HepG2 (cell line): ENCODE results near the gene ANKS6. TPM values are rescaled to one million over a fixed set of nuclear protein-coding genes. Genes with fewer than 3 reads are reported as not detected.

ENCODE experiments used
- ATAC-seq: fragments of 200-7000 bp; cut with Tn5 transposase; 3 replicates; pipeline ENCODE4 v1.9.1; 2020; ENCODE audit warnings: mild to moderate bottlenecking, moderate library complexity
- BruUV-seq: library from RNA; stranded (reverse); fragments of 400-500 nt; replicated peaks from 2 replicates; lab custom pipeline; 2021; lab: Mats Ljungman, UMichigan
- CTCF ChIA-PET: fragments of 300-600 bp; formaldehyde crosslinking; extraction: SDS; loops from one replicate; lab custom pipeline; 2021; ENCODE audit warnings: low total read pairs, inconsistent platforms, low intra/inter-chr PET ratio; lab: Yijun Ruan, JAX
- POLR2A ChIA-PET: fragments of 350-600 bp; sonication (Branson Sonifier 250); formaldehyde crosslinking; loops from one replicate; lab custom pipeline; 2020; ENCODE audit warnings: antibody characterized with exemption, inconsistent platforms; lab: Yijun Ruan, JAX
- DNase-seq: peaks from one replicate; pipeline ENCODE4 v3.0.0-alpha.2; 2015; ENCODE audit warnings: low spot score
- FAIRE-seq: peaks from 3 replicates; lab custom pipeline; 2011; peaks lifted over from hg19 to GRCh38; lab: Jason Lieb, UNC
- H2AFZ ChIP-seq: one replicate; pipeline ENCODE4 v1.6.1; 2011; ENCODE audit warnings: low read length, inconsistent platforms
- H3K27ac ChIP-seq: fragments of 300-600 bp; 3 replicates; pipeline ENCODE4 v1.8.0; 2011; ENCODE audit warnings: mixed run types, mild to moderate bottlenecking, mixed read lengths, low read length, inconsistent platforms; ENCODE audit not compliant: insufficient read depth; ENCODE audit errors: extremely low read length
- H3K27me3 ChIP-seq, 2 experiments: fragments of 200-600 bp in 1 of 2; 2 replicates in 1 of 2; 3 replicates in 1 of 2; pipeline versions ENCODE4 v1.6.0 to v1.8.0; 2011; ENCODE audit warnings: low read length in 2 of 2, mild to moderate bottlenecking in 2 of 2, moderate library complexity in 2 of 2, inconsistent platforms in 1 of 2; ENCODE audit not compliant: insufficient read depth in 2 of 2, control insufficient read depth in 1 of 2
- H3K36me3 ChIP-seq, 2 experiments: fragments of 200-600 bp in 1 of 2; replicated peaks in 1 of 2; 2 replicates in 1 of 2; 3 replicates in 1 of 2; pipeline versions ENCODE4 v1.5.1 to v1.8.0; 2011; ENCODE audit warnings: low read length in 2 of 2, inconsistent platforms in 1 of 2; ENCODE audit not compliant: insufficient read depth in 2 of 2, control insufficient read depth in 1 of 2
- H3K4me1 ChIP-seq: 2 replicates; pipeline ENCODE4 v1.5.1; 2012; ENCODE audit warnings: low read length, inconsistent platforms; ENCODE audit not compliant: insufficient read depth
- H3K4me2 ChIP-seq: 2 replicates; pipeline ENCODE4 v1.6.0; 2011; ENCODE audit warnings: low read depth, low read length, inconsistent platforms
- H3K4me3 ChIP-seq, 3 experiments: fragments of 200-600 bp in 1 of 3; sonication (generic), shearing (Covaris generic) in 1 of 3; replicated peaks in 1 of 3; 2 replicates each; pipeline ENCODE4 v1.5.1; 2011 to 2016; ENCODE audit warnings: low read length in 3 of 3, inconsistent platforms in 2 of 3, low read depth in 2 of 3, mild to moderate bottlenecking in 2 of 3, control low read depth in 1 of 3, mixed read lengths in 1 of 3; ENCODE audit not compliant: insufficient read depth in 1 of 3
- H3K79me2 ChIP-seq: one replicate; pipeline ENCODE4 v1.6.1; 2011; ENCODE audit warnings: low read length, inconsistent platforms; ENCODE audit not compliant: insufficient read depth
- H3K9ac ChIP-seq: 2 replicates; pipeline ENCODE4 v1.6.0; 2011; ENCODE audit warnings: mild to moderate bottlenecking, low read depth, low read length, inconsistent platforms; ENCODE audit not compliant: insufficient read depth
- H3K9me3 ChIP-seq: 2 replicates; pipeline ENCODE4 v1.5.1; 2012; ENCODE audit warnings: mild to moderate bottlenecking, low read length
- H4K20me1 ChIP-seq: 2 replicates; pipeline ENCODE4 v1.6.0; 2011; ENCODE audit warnings: inconsistent platforms, mild to moderate bottlenecking, low read length, moderate library complexity; ENCODE audit not compliant: insufficient read depth
- MLLT10 ChIP-seq: sonication (generic); formaldehyde crosslinking; IDR thresholded peaks from 2 replicates; pipeline ENCODE4 v1.4.0; 2020; ENCODE audit warnings: missing genetic modification reagents
- NFIB ChIP-seq: sonication (generic); formaldehyde crosslinking; IDR thresholded peaks from 2 replicates; pipeline ENCODE4 v1.9.0; 2021; ENCODE audit warnings: missing genetic modification reagents, mild to moderate bottlenecking, borderline replicate concordance
- POLR2AphosphoS5 ChIP-seq: IDR thresholded peaks from 2 replicates; pipeline ENCODE4 v1.6.1; 2012; ENCODE audit warnings: low read depth, low read length
- SNRNP70 ChIP-seq: fragments of 200-400 bp; formaldehyde crosslinking; IDR thresholded peaks from 2 replicates; pipeline ENCODE4 v1.6.1; 2017; ENCODE audit warnings: mild to moderate bottlenecking, low read depth, low read length, moderate library complexity
- SUZ12 ChIP-seq: fragments of 150-350 bp; IDR thresholded peaks from 2 replicates; pipeline ENCODE4 v1.6.1; 2014; ENCODE audit warnings: low read depth, low read length
- TCF7 ChIP-seq: sonication (generic); IDR thresholded peaks from 2 replicates; pipeline ENCODE4 v1.6.1; 2016; ENCODE audit warnings: antibody characterized with exemption, low read depth
- ZBTB7B ChIP-seq: sonication (generic); formaldehyde crosslinking; IDR thresholded peaks from 2 replicates; pipeline ENCODE4 v1.4.0; 2020; ENCODE audit warnings: missing genetic modification reagents
- ZNF501 ChIP-seq: sonication (generic); formaldehyde crosslinking; IDR thresholded peaks from 2 replicates; pipeline ENCODE4 v1.5.1; 2020; ENCODE audit warnings: mild to moderate bottlenecking, moderate library complexity, missing genetic modification reagents
- ZNF841 ChIP-seq: sonication (generic); formaldehyde crosslinking; IDR thresholded peaks from 2 replicates; pipeline ENCODE4 v1.8.1; 2023; ENCODE audit warnings: missing genetic modification reagents, borderline replicate concordance
- ZSCAN22 ChIP-seq: sonication (generic); formaldehyde crosslinking; IDR thresholded peaks from 2 replicates; pipeline ENCODE4 v1.4.0; 2020; ENCODE audit warnings: mild to moderate bottlenecking, missing genetic modification reagents
- ZSCAN31 ChIP-seq: sonication (generic); formaldehyde crosslinking; IDR thresholded peaks from 2 replicates; pipeline ENCODE4 v1.5.0; 2020; ENCODE audit warnings: low read depth, mild to moderate bottlenecking, missing genetic modification reagents
- WGBS: methylation state at CpG from one replicate; pipeline ENCODE4 v1.1.6; 2017; ENCODE audit warnings: low lambda C conversion rate; 5-methylcytosine and 5-hydroxymethylcytosine counted together
- in situ Hi-C: cut with HindIII; loops from 2 replicates; pipeline ENCODE4 v1.10.0; 2017; ENCODE audit warnings: low pct_unique_long_range_greater_than_20kb; ENCODE audit not compliant: extremely low pct_ligation_motif_present
- intact Hi-C: fragments of 100-400 bp; cut with micrococcal nuclease; formaldehyde crosslinking; loops from one replicate; pipeline ENCODE4 v1.10.0; 2022; ENCODE audit not compliant: unreplicated experiment
- polyA plus RNA-seq, 8 experiments: library from polyadenylated mRNA; depleted of rRNA in 3 of 8; stranded (reverse) in 7 of 8; unstranded in 1 of 8; fragments of >200 nt; fragmentation: Illumina TruSeq in 4 of 8; extraction: Trizol in 4 of 8; gene quantifications; 2 replicates each; pipeline versions ENCODE4 v1.2.1 to v1.2.3, GENCODE V29; 2011 to 2016; ENCODE audit warnings: low read depth in 4 of 8, missing spikeins in 1 of 8, mixed read lengths in 1 of 8; ENCODE audit not compliant: insufficient read depth in 1 of 8
- total RNA-seq, 5 experiments: library from RNA; depleted of rRNA; stranded (reverse); fragments of >200 nt; fragmentation: Illumina TruSeq; extraction: Trizol; gene quantifications; 2 replicates each; pipeline ENCODE4 v1.2.3, GENCODE V29; 2016; ENCODE audit warnings: low read depth in 1 of 5
- TF ChIP-seq, protein P1 (sequence below): sonication (generic); formaldehyde crosslinking; IDR thresholded peaks from 2 replicates; pipeline ENCODE4 v1.4.0; 2020; ENCODE audit warnings: missing genetic modification reagents
- TF ChIP-seq, protein P2 (sequence below): sonication (generic); formaldehyde crosslinking; IDR thresholded peaks from 2 replicates; pipeline ENCODE4 v1.4.0; 2020; ENCODE audit warnings: missing genetic modification reagents; ENCODE audit errors: not compliant biosample characterization

Gene ANKS6
- total and polyA plus RNA-seq, 2 of the 13 experiments (the other 11 are each of a cell fraction or from before 2014, with no cell fraction given) = 8.8 to 10.7 TPM

DNA sequence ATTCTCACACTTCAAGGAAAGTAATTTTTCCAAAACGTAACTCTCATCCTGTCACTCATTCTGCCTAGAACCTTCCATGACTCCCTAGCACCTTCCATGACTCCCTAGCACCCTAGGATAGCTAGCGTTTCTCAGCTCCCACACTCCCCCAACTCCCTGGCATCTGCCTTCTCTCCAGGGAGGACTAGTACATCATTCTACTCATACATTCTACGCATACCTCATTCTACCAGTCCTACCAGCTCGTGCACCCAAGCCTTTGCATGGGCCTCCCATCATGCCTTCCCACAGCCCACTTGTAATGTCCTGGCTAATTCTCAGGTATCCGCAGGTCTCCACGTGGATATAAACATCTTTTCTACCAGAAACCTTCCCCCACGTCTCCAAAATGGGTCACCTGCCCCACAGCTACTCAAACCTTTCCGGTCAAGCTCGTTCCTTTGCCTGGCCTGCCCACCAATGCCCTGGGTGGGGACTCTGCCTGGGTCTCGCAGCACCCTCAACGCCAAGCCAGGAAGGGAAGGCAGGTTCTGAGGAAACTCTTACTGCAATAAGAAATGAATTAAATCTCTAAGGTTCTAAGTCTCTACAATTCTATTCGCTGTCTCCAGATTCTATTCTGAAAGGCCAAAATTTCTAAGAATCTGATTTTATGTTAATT is 930 bp downstream of the ANKS6 start (continued):
- no peak for TF ChIP-seq ZNF841 (CRISPR knock-in tag)

DNA sequence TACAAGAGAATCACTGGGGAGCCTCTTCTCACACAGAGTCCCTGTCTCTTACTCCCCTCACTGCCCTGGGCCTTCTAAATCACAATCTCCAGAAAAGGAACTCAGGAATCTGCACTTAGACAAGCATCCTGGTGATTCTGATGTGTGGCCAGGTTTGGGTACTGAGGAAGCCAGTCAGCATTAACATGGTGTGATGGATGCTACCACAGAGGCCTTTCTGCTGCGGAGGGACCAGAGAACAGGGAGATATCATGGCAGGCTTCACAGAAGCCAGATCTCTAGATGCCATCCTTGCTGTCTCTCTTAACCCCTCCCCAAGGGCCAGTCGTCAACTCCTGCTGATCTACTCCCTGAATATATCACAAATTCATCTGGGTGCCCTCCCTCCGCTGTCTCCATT is 1.6 kb downstream of the ANKS6 start:
- no peak for DNase-seq
- WGBS = 94% methylated on average over 3 of the region's 3 CpGs
- POLR2A ChIA-PET = no interaction called here
- FAIRE-seq = no peak
- H3K9me3 ChIP-seq = 0 out of 2 replicates have a peak, but pooled peaks cover 9% of the 10 kb centered on the region
- no peak for ATAC-seq
- H3K27ac ChIP-seq = no peak overlapping the region
- H3K4me1 ChIP-seq = peaks cover 11% of the 10 kb centered on the region
- no peak overlapping the region for H3K4me3 ChIP-seq
- H3K27me3 ChIP-seq = peaks cover 2 to 3% of the 10 kb centered on the region in 2 experiments; a peak in 2 of 5 replicates
- peaks cover 0 to 3% of the 10 kb centered on the region in 2 experiments; a peak in 1 of 5 replicates for H3K36me3 ChIP-seq
- no peak overlapping the region for H3K9ac ChIP-seq
- no peak overlapping the region for H2AFZ ChIP-seq
- BruUV-seq = TSS peak; percentile 39
- no peaks in the 10 kb centered on the region for H3K79me2 ChIP-seq
- peak overlapping the region; percentile 83 for H3K4me2 ChIP-seq
- TF ChIP-seq ZSCAN22 (CRISPR knock-in tag) (no peak), ZNF501 (CRISPR knock-in tag) (no peak), ZSCAN31 (no peak), MLLT10 (CRISPR knock-in tag) (no peak), ZBTB7B (no peak), NFIB (CRISPR knock-in tag) (no peak), SNRNP70 (no peak), TCF7 (no peak), SUZ12 (no peak), POLR2AphosphoS5 (no peak)
- TF ChIP-seq, protein P1, sequence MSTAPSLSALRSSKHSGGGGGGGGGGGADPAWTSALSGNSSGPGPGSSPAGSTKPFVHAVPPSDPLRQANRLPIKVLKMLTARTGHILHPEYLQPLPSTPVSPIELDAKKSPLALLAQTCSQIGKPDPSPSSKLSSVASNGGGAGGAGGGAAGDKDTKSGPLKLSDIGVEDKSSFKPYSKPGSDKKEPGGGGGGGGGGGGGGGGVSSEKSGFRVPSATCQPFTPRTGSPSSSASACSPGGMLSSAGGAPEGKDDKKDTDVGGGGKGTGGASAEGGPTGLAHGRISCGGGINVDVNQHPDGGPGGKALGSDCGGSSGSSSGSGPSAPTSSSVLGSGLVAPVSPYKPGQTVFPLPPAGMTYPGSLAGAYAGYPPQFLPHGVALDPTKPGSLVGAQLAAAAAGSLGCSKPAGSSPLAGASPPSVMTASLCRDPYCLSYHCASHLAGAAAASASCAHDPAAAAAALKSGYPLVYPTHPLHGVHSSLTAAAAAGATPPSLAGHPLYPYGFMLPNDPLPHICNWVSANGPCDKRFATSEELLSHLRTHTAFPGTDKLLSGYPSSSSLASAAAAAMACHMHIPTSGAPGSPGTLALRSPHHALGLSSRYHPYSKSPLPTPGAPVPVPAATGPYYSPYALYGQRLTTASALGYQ (CRISPR knock-in tag) = no peak
- TF ChIP-seq, protein P2, sequence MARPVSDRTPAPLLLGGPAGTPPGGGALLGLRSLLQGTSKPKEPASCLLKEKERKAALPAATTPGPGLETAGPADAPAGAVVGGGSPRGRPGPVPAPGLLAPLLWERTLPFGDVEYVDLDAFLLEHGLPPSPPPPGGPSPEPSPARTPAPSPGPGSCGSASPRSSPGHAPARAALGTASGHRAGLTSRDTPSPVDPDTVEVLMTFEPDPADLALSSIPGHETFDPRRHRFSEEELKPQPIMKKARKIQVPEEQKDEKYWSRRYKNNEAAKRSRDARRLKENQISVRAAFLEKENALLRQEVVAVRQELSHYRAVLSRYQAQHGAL (CRISPR knock-in tag) = no peak
- in situ Hi-C loops = no loop called here
- CTCF ChIA-PET = interaction anchor here (1.4 kb wide), 1 partner anchor 19 kb away, joined by 4 read pairs; no protein-coding TSS in a partner anchor
- intact Hi-C loops = no loop called here
- peaks cover 3% of the 10 kb centered on the region; the same call in 1 of the 2 replicates for H4K20me1 ChIP-seq
